Liver (tissue), 3 donors: Measurements from ENCODE around the gene KRT36.

ENCODE experiments used
- ATF3 ChIP-seq: IDR thresholded peaks from 2 replicates; pipeline ENCODE4 v1.6.1; 2016; ENCODE audit warnings: antibody characterized with exemption
- CTCF ChIP-seq: fragments of 150-350 bp; IDR thresholded peaks from 2 replicates; pipeline ENCODE4 v1.5.1; 2017; ENCODE audit warnings: improper control_type of control experiment, low read depth, low read length; ENCODE audit not compliant: missing input control
- GABPA ChIP-seq, 2 donors: IDR thresholded peaks in 1 of 2; conservative IDR thresholded peaks in 1 of 2; 2 replicates each; pipeline ENCODE4 v1.6.1; 2016; ENCODE audit warnings: antibody characterized with exemption in 2 of 2, mild to moderate bottlenecking in 1 of 2, moderate library complexity in 1 of 2
- HNF4A ChIP-seq, 2 donors: conservative IDR thresholded peaks; 2 replicates each; pipeline ENCODE4 v1.6.1; 2016; ENCODE audit warnings: antibody characterized with exemption in 2 of 2, mild to moderate bottlenecking in 2 of 2
- JUND ChIP-seq, 2 donors: IDR thresholded peaks; 2 replicates each; pipeline ENCODE4 v1.6.1; 2016; ENCODE audit warnings: antibody characterized with exemption in 2 of 2
- RAD21 ChIP-seq, 2 donors: IDR thresholded peaks; 2 replicates each; pipeline ENCODE4 v1.6.1; 2016; ENCODE audit warnings: antibody characterized with exemption in 2 of 2, mild to moderate bottlenecking in 2 of 2
- REST ChIP-seq: IDR thresholded peaks from 2 replicates; pipeline ENCODE4 v1.6.1; 2016; ENCODE audit warnings: antibody characterized with exemption, mild to moderate bottlenecking
- SP1 ChIP-seq: IDR thresholded peaks from 2 replicates; pipeline ENCODE4 v1.6.1; 2018; ENCODE audit warnings: antibody characterized with exemption, mild to moderate bottlenecking
- TAF1 ChIP-seq: conservative IDR thresholded peaks from 2 replicates; pipeline ENCODE4 v1.6.1; 2016; ENCODE audit warnings: antibody characterized with exemption, mild to moderate bottlenecking
- YY1 ChIP-seq: IDR thresholded peaks from 2 replicates; pipeline ENCODE4 v1.6.1; 2016; ENCODE audit warnings: antibody characterized with exemption, mild to moderate bottlenecking
- donor health status: healthy.
- donor health status: healthy.

GRCh38 chr17:41439375-41439774 lies 50.3 kb downstream of the KRT36 start:
- TF ChIP-seq YY1 (no peak), CTCF (no peak), REST (no peak), RAD21 (IDR thresholded peaks at IDR 0.05) (no peak), JUND (IDR thresholded peaks at IDR 0.05) (no peak), SP1 (no peak), TAF1 (no peak), ATF3 (no peak), GABPA (IDR thresholded peaks at IDR 0.05 in 1 of 2, conservative IDR thresholded peaks at IDR 0.05 in 1 of 2) (no peak), HNF4A (conservative IDR thresholded peaks at IDR 0.05) (no peak)
